ENCODE data around the gene PAX5. TPM values are rescaled to one million over a fixed set of nuclear protein-coding genes. Genes with fewer than 3 reads are reported as not detected.

Gene PAX5
- total RNA-seq, 1 experiment from 2014 or later, result not detected

GRCh38 chr9:36985769-36986467 is 48.1 kb downstream of the PAX5 start:
- no peaks in the 10 kb centered on the region for H3F3A ChIP-seq (ENCODE audit: insufficient read depth, low read depth)
- POLR2A ChIA-PET (ENCODE audit: unreplicated experiment), result no interaction called here
- no peaks in the 10 kb centered on the region for H3K27me3 ChIP-seq (ENCODE audit: insufficient read depth, low read depth)
- BruUV-seq (replicated peaks), result no TSS peak
- H4K20me1 ChIP-seq (ENCODE audit: insufficient read depth), result no peaks in the 10 kb centered on the region
- CTCF ChIA-PET, result no interaction called here
- H3K79me2 ChIP-seq (ENCODE audit: low read depth), result no peaks in the 10 kb centered on the region
- TF ChIP-seq, protein P1, sequence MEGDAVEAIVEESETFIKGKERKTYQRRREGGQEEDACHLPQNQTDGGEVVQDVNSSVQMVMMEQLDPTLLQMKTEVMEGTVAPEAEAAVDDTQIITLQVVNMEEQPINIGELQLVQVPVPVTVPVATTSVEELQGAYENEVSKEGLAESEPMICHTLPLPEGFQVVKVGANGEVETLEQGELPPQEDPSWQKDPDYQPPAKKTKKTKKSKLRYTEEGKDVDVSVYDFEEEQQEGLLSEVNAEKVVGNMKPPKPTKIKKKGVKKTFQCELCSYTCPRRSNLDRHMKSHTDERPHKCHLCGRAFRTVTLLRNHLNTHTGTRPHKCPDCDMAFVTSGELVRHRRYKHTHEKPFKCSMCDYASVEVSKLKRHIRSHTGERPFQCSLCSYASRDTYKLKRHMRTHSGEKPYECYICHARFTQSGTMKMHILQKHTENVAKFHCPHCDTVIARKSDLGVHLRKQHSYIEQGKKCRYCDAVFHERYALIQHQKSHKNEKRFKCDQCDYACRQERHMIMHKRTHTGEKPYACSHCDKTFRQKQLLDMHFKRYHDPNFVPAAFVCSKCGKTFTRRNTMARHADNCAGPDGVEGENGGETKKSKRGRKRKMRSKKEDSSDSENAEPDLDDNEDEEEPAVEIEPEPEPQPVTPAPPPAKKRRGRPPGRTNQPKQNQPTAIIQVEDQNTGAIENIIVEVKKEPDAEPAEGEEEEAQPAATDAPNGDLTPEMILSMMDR (conservative IDR thresholded peaks at IDR 0.05), result no peak
- no peak for TF ChIP-seq EZH2 (IDR thresholded peaks at IDR 0.05; ENCODE audit: low read depth)
- H3K9me3 ChIP-seq (ENCODE audit: insufficient read depth, low read depth), result no peaks in the 10 kb centered on the region
- no peak overlapping the region for H2AFZ ChIP-seq
- no peak for DNase-seq
- no peak overlapping the region for H3K4me3 ChIP-seq
- no peak overlapping the region for H3K27ac ChIP-seq
- no peaks in the 10 kb centered on the region for H3K4me1 ChIP-seq (replicated peaks; ENCODE audit: insufficient read depth)
- no peak overlapping the region for H3K4me2 ChIP-seq
- intact Hi-C loops (cut with micrococcal nuclease; ENCODE audit: unreplicated experiment), result no loop called here
- no peaks in the 10 kb centered on the region for H3K9me2 ChIP-seq (ENCODE audit: insufficient read depth)
- no peaks in the 10 kb centered on the region for H3K36me3 ChIP-seq (ENCODE audit: low read depth)

DNA sequence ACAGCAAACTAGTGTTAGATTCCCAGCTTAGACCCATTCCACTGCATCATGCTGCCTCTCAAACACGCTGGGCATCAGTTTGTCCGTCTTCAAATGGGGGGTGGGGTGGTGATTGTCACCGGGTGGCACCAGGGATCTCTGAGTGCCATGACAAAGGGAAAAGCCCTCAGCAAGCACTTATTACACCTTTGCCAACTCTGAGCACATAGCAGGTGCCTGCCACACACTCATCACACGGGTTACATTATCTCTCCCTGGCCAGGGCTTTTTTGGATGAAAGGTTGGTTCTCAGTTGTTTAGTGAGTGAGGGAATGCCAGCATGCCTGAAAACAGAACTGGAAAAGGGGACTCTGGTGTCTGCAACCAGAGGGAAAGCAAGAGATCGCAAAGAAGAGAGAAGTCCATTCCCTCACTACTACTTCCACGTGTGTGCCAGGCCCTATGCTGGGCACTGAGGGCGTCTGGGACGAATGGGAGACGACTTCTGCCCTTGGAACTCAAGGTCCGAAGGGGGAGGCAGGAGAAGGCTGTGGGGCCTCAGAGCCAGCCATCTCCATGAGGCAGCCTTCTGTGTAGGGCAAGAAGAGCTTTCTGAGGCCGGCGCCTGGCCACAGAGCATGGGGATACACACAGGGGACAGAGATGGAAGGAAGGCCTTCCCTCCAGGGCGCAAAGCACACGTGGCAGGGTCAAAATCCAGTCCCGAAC is 48.9 kb downstream of the PAX5 start:
- H3K79me2 ChIP-seq (ENCODE audit: low read depth), result no peaks in the 10 kb centered on the region
- H4K20me1 ChIP-seq (ENCODE audit: insufficient read depth), result no peaks in the 10 kb centered on the region
- ChIA-PET POLR2A (ENCODE audit: unreplicated experiment) (no interaction called here), CTCF (no interaction called here)
- BruUV-seq (replicated peaks), result no TSS peak
- H3K4me2 ChIP-seq, result no peak overlapping the region
- H3K4me3 ChIP-seq, result no peak overlapping the region
- H3K36me3 ChIP-seq (ENCODE audit: low read depth), result no peaks in the 10 kb centered on the region
- H3K9me2 ChIP-seq (ENCODE audit: insufficient read depth), result no peaks in the 10 kb centered on the region
- no peaks in the 10 kb centered on the region for H3K27me3 ChIP-seq (ENCODE audit: insufficient read depth, low read depth)
- H3K9me3 ChIP-seq (ENCODE audit: insufficient read depth, low read depth), result no peaks in the 10 kb centered on the region
- H2AFZ ChIP-seq, result no peak overlapping the region
- TF ChIP-seq, protein P1 (conservative IDR thresholded peaks at IDR 0.05), result no peak
- H3K27ac ChIP-seq, result no peak overlapping the region
- no peaks in the 10 kb centered on the region for H3K4me1 ChIP-seq (replicated peaks; ENCODE audit: insufficient read depth)
- H3F3A ChIP-seq (ENCODE audit: insufficient read depth, low read depth), result no peaks in the 10 kb centered on the region
- intact Hi-C loops (cut with micrococcal nuclease; ENCODE audit: unreplicated experiment), result no loop called here
- no peak for DNase-seq

- ChIA-PET CTCF (interaction anchor here (0.6 kb wide), 1 partner anchor 494 kb away, joined by 3 read pairs; no protein-coding TSS in a partner anchor), POLR2A (ENCODE audit: unreplicated experiment) (interaction anchor here (0.6 kb wide), 1 partner anchor 561 kb away, joined by 3 read pairs; no protein-coding TSS in a partner anchor)
- no peak overlapping the region for H3K4me2 ChIP-seq
- no peak for TF ChIP-seq EZH2 (IDR thresholded peaks at IDR 0.05; ENCODE audit: low read depth)
- TF ChIP-seq, protein P1 (conservative IDR thresholded peaks at IDR 0.05), result no peak
- no peaks in the 10 kb centered on the region for H4K20me1 ChIP-seq (ENCODE audit: insufficient read depth)
- H3K27me3 ChIP-seq (ENCODE audit: insufficient read depth, low read depth), result no peaks in the 10 kb centered on the region
- H3K4me1 ChIP-seq (replicated peaks; ENCODE audit: insufficient read depth), result peaks cover 14% of the 10 kb centered on the region
- no TSS peak for BruUV-seq (replicated peaks)
- H3K9me3 ChIP-seq (ENCODE audit: insufficient read depth, low read depth), result no peaks in the 10 kb centered on the region
- no peaks in the 10 kb centered on the region for H3K36me3 ChIP-seq (ENCODE audit: low read depth)
- intact Hi-C loops (cut with micrococcal nuclease; ENCODE audit: unreplicated experiment), result no loop called here
- no peak overlapping the region for H2AFZ ChIP-seq
- H3K79me2 ChIP-seq (ENCODE audit: low read depth), result no peaks in the 10 kb centered on the region
- H3K4me3 ChIP-seq, result no peak overlapping the region
- no peak overlapping the region for H3K27ac ChIP-seq
- DNase-seq, result peak in 1 of 2 experiments; percentile 40
- peaks cover 10% of the 10 kb centered on the region; the same call in 1 of the 2 replicates for H3F3A ChIP-seq (ENCODE audit: insufficient read depth, low read depth)
- no peaks in the 10 kb centered on the region for H3K9me2 ChIP-seq (ENCODE audit: insufficient read depth)
Measured at GRCh38 chr9:36980148-36980974, 53.7 kb downstream of the PAX5 start.
